Right renal cortex interstitium (tissue), 3 donors: ENCODE measurements around the gene TNXB. TPM values are rescaled to one million over a fixed set of nuclear protein-coding genes. Genes with fewer than 3 reads are reported as not detected.
"Not testable (repeated sequence)": the region's sequence is repeated elsewhere in the genome, so short reads cannot be mapped to it uniquely, and the experiment has no call there.

Experiments used
- DNase-seq, 3 donors: peaks; one replicate each; pipeline ENCODE4 v3.0.0-alpha.2; 2013; ENCODE audit warnings: low read depth in 3 of 3, low spot score in 2 of 3
- polyA plus RNA-seq, 3 donors: library from polyadenylated mRNA; unstranded; fragments of 120-200 nt; gene quantifications; one replicate each; pipeline ENCODE4 v1.2.1, GENCODE V29; 2013; ENCODE audit not compliant: insufficient read length in 3 of 3

TNXB gene
- polyA plus RNA-seq, 3 donors = 2.4 to 2.7 (median 2.5) TPM

GRCh38 chr6:32008616-32009015, 100.5 kb downstream of the TNXB start:
- not testable (repeated sequence) for DNase-seq

GRCh38 chr6:32008037-32008436, 101.1 kb downstream of the TNXB start:
- not testable (repeated sequence) for DNase-seq

GRCh38 chr6:32007086-32007485, 102.1 kb downstream of the TNXB start:
- DNase-seq = not testable (repeated sequence)

GRCh38 chr6:32005991-32006529, 103.1 kb downstream of the TNXB start:
- not testable (repeated sequence) for DNase-seq

- not testable (repeated sequence) for DNase-seq
Measured at GRCh38 chr6:32005538-32005880, 103.6 kb downstream of the TNXB start.

- DNase-seq = not testable (repeated sequence)
Measured at GRCh38 chr6:32004864-32005537, 104.1 kb downstream of the TNXB start.

- not testable (repeated sequence) for DNase-seq
Measured at GRCh38 chr6:32004393-32004792, 104.7 kb downstream of the TNXB start.

GRCh38 chr6:32003301-32003700, 105.8 kb downstream of the TNXB start:
- DNase-seq = not testable (repeated sequence)

GRCh38 chr6:32002546-32003268, 106.4 kb downstream of the TNXB start:
- DNase-seq = not testable (repeated sequence)

GRCh38 chr6:31996385-31996784, 112.8 kb downstream of the TNXB start:
- not testable (repeated sequence) for DNase-seq

GRCh38 chr6:31994421-31994820, 114.7 kb downstream of the TNXB start:
- not testable (repeated sequence) for DNase-seq

Other genes starting within 250 kb of the TNXB start
- 10 to 100 TPM; 69.0 to 89.7 (median 77.5) TPM for gene NEU1, start 246.5 kb downstream of the TNXB start, polyA plus RNA-seq
- gene SLC44A4, start 230.3 kb downstream of the TNXB start, polyA plus RNA-seq = 10 to 100 TPM; 34.7 to 45.8 (median 43.8) TPM
- 10 to 100 TPM; 67.9 to 74.0 (median 68.5) TPM for gene EHMT2, start 211.6 kb downstream of the TNXB start, polyA plus RNA-seq
- 10 to 100 TPM; 23.5 to 27.3 (median 25.5) TPM for gene ZBTB12, start 207.3 kb downstream of the TNXB start, polyA plus RNA-seq
- 1 to 10 TPM; 3.3 to 4.3 (median 4.0) TPM for gene C2, start 181.6 kb downstream of the TNXB start, polyA plus RNA-seq
- gene CFB, start 163.2 kb downstream of the TNXB start, polyA plus RNA-seq = 10 to 100 TPM in 1 of 3 donors, 1 to 10 TPM in 2; 5.0 to 17.5 (median 5.7) TPM
- 10 to 100 TPM; 90.8 to 94.0 (median 92.7) TPM for gene NELFE, start 150.4 kb downstream of the TNXB start, polyA plus RNA-seq
- 10 to 100 TPM; 35.7 to 49.2 (median 37.6) TPM for gene SKIC2, start 150.2 kb downstream of the TNXB start, polyA plus RNA-seq
- gene DXO, start 137.2 kb downstream of the TNXB start, polyA plus RNA-seq = 10 to 100 TPM; 25.7 to 26.8 (median 26.0) TPM
- gene C4A, start 127.3 kb downstream of the TNXB start, polyA plus RNA-seq = 10 to 100 TPM; 10.9 to 22.9 (median 13.1) TPM
- gene C4B, start 94.5 kb downstream of the TNXB start, polyA plus RNA-seq = 10 to 100 TPM; 12.0 to 24.1 (median 14.0) TPM
- 1 to 10 TPM in 1 of 3 donors, under 1 TPM in 2; 0.55 to 1.3 (median 0.58) TPM for gene CYP21A2, start 70.9 kb downstream of the TNXB start, polyA plus RNA-seq
- 10 to 100 TPM; 83.2 to 94.0 (median 84.1) TPM for gene ATF6B, start 18.9 kb upstream of the TNXB start, polyA plus RNA-seq
- 1 to 10 TPM; 7.0 to 7.5 (median 7.5) TPM for gene FKBPL, start 20.9 kb upstream of the TNXB start, polyA plus RNA-seq
- 1 to 10 TPM; 2.0 to 2.5 (median 2.1) TPM for gene PRRT1, start 42.6 kb upstream of the TNXB start, polyA plus RNA-seq
- gene PPT2, start 44.8 kb upstream of the TNXB start, polyA plus RNA-seq = 10 to 100 TPM; 28.5 to 32.0 (median 28.8) TPM
- 10 to 100 TPM; 13.7 to 16.5 (median 16.3) TPM for gene EGFL8, start 55.3 kb upstream of the TNXB start, polyA plus RNA-seq
- gene AGPAT1, start 66.7 kb upstream of the TNXB start, polyA plus RNA-seq = 100 to 1,000 TPM in 1 of 3 donors, 10 to 100 TPM in 2; 93.5 to 106 (median 99.4) TPM
- 100 to 1,000 TPM in 1 of 3 donors, 10 to 100 TPM in 2; 93.0 to 113 (median 98.6) TPM for gene RNF5, start 69.1 kb upstream of the TNXB start, polyA plus RNA-seq
- gene AGER, start 74.9 kb upstream of the TNXB start, polyA plus RNA-seq = 10 to 100 TPM in 2 of 3 donors, 1 to 10 TPM in 1; 8.6 to 15.8 (median 10.8) TPM
- gene PBX2, start 80.9 kb upstream of the TNXB start, polyA plus RNA-seq = 100 to 1,000 TPM; 150 to 165 (median 155) TPM
- gene GPSM3, start 83.3 kb upstream of the TNXB start, polyA plus RNA-seq = 1 to 10 TPM; 7.7 to 9.9 (median 8.4) TPM
- 10 to 100 TPM; 13.2 to 16.5 (median 14.1) TPM for gene NOTCH4, start 114.7 kb upstream of the TNXB start, polyA plus RNA-seq